Osteocyte (in vitro differentiated cells): ENCODE results near the gene STK26. TPM values are rescaled to one million over a fixed set of nuclear protein-coding genes. Genes with fewer than 3 reads are reported as not detected.

Source experiments
- DNase-seq: peaks from one replicate; pipeline ENCODE4 v3.0.0; 2021; ENCODE audit warnings: mixed read lengths; ENCODE audit not compliant: unreplicated experiment; ENCODE audit errors: extremely low spot score
- H3K27ac Mint-ChIP-seq: one replicate; pipeline ENCODE4 v1.8.0; 2021; ENCODE audit warnings: mild to moderate bottlenecking, mixed read lengths; ENCODE audit not compliant: unreplicated experiment
- H3K27me3 Mint-ChIP-seq: one replicate; pipeline ENCODE4 v1.8.0; 2021; ENCODE audit warnings: mixed read lengths; ENCODE audit not compliant: unreplicated experiment
- H3K36me3 Mint-ChIP-seq: one replicate; pipeline ENCODE4 v1.8.0; 2021; ENCODE audit warnings: mixed read lengths; ENCODE audit not compliant: unreplicated experiment
- H3K4me1 Mint-ChIP-seq: one replicate; pipeline ENCODE4 v1.8.0; 2021; ENCODE audit warnings: mixed read lengths; ENCODE audit not compliant: unreplicated experiment
- H3K4me3 Mint-ChIP-seq: one replicate; pipeline ENCODE4 v1.8.0; 2021; ENCODE audit warnings: mild to moderate bottlenecking, moderate library complexity, mixed read lengths; ENCODE audit not compliant: unreplicated experiment
- H3K9me3 Mint-ChIP-seq: one replicate; pipeline ENCODE4 v1.8.0; 2021; ENCODE audit warnings: mixed read lengths; ENCODE audit not compliant: unreplicated experiment
- CTCF ChIP-seq: fragments of 200-600 bp; sonication (generic); IDR thresholded peaks from 2 replicates; pipeline ENCODE4 v1.5.0; 2021; ENCODE audit warnings: antibody characterized with exemption, mild to moderate bottlenecking, moderate library complexity
- total RNA-seq: library from RNA; stranded (reverse); gene quantifications from 2 replicates; pipeline ENCODE4 v1.2.1, GENCODE V29; 2021

STK26 gene
- total RNA-seq, 1 donor from 2014 or later = 14.2 TPM

GRCh38 chrX:132118358-132118757, 95.3 kb downstream of the STK26 start:
- Mint-ChIP-seq H3K4me1 (peaks cover 48% of the 10 kb centered on the region), H3K27ac (peak overlapping the region; percentile 95), H3K36me3 (peaks cover 2% of the 10 kb centered on the region), H3K27me3 (no peaks in the 10 kb centered on the region), H3K4me3 (no peak overlapping the region), H3K9me3 (no peaks in the 10 kb centered on the region)
- TF ChIP-seq CTCF = no peak
- no peak for DNase-seq

GRCh38 chrX:132119283-132119682, 96.2 kb downstream of the STK26 start:
- H3K27ac Mint-ChIP-seq = peak overlapping the region; percentile 95
- no peaks in the 10 kb centered on the region for H3K9me3 Mint-ChIP-seq
- no peak overlapping the region for H3K4me3 Mint-ChIP-seq
- H3K27me3 Mint-ChIP-seq = no peaks in the 10 kb centered on the region
- DNase-seq = no peak
- H3K4me1 Mint-ChIP-seq = peaks cover 52% of the 10 kb centered on the region
- H3K36me3 Mint-ChIP-seq = peaks cover 2% of the 10 kb centered on the region
- TF ChIP-seq CTCF = no peak

GRCh38 chrX:132119821-132120515, 96.9 kb downstream of the STK26 start:
- Mint-ChIP-seq H3K27ac (peak overlapping the region; percentile 95), H3K27me3 (no peaks in the 10 kb centered on the region), H3K9me3 (no peaks in the 10 kb centered on the region), H3K4me1 (peaks cover 52% of the 10 kb centered on the region), H3K4me3 (peak overlapping the region; percentile 33), H3K36me3 (peaks cover 2% of the 10 kb centered on the region)
- peak; percentile 86 for DNase-seq
- TF ChIP-seq CTCF = peak; percentile 8

- DNase-seq = no peak
- H3K27ac Mint-ChIP-seq = peak overlapping the region; percentile 95
- H3K9me3 Mint-ChIP-seq = no peaks in the 10 kb centered on the region
- peaks cover 52% of the 10 kb centered on the region for H3K4me1 Mint-ChIP-seq
- TF ChIP-seq CTCF = no peak
- no peaks in the 10 kb centered on the region for H3K27me3 Mint-ChIP-seq
- no peak overlapping the region for H3K4me3 Mint-ChIP-seq
- peaks cover 2% of the 10 kb centered on the region for H3K36me3 Mint-ChIP-seq
These were observed 97.8 kb downstream of the STK26 start for GRCh38 chrX:132120913-132121312.

Other genes with a start within 250 kb of the STK26 start
- gene FRMD7, start 104.7 kb downstream of the STK26 start, total RNA-seq = 0.30 and 0.44 TPM in 2 replicates
- 44.3 and 52.2 TPM in 2 replicates for gene RAP2C, start 196.1 kb downstream of the STK26 start, total RNA-seq